GM12878 (cell line): Measurements from ENCODE around the gene PPP1R3F.

ENCODE experiments used
- CBX5 ChIP-seq: sonication (generic); IDR thresholded peaks from 2 replicates; pipeline ENCODE4 v1.6.1; 2016; ENCODE audit warnings: low read depth, moderate library complexity, mild to moderate bottlenecking, inconsistent platforms
- JUNB ChIP-seq: IDR thresholded peaks from 2 replicates; pipeline ENCODE4 v1.6.1; 2016; ENCODE audit warnings: antibody characterized with exemption, mild to moderate bottlenecking
- RCOR1 ChIP-seq: conservative IDR thresholded peaks from 2 replicates; pipeline ENCODE4 v1.6.1; 2012; ENCODE audit warnings: low read depth, low read length, improper control_type of control experiment

GRCh38 chrX:49228185-49228584 lies 41.4 kb upstream of the PPP1R3F start:
- TF ChIP-seq JUNB (no peak), CBX5 (no peak), RCOR1 (no peak)
